Aorta (tissue), 5 donors: ENCODE results near the gene ACBD7. TPM values are rescaled to one million over a fixed set of nuclear protein-coding genes. Genes with fewer than 3 reads are reported as not detected.
A peak's percentile ranks its signal among the peaks of the same experiment; 100 is the strongest.

Experiments
- ATAC-seq: fragments of 200-7000 bp; cut with Tn5 transposase; one replicate; pipeline ENCODE4 v1.9.1; 2022; ENCODE audit warnings: moderate library complexity; ENCODE audit not compliant: low FRiP score
- DNase-seq, 2 donors: peaks; one replicate each; pipeline ENCODE4 v3.0.0-alpha.2; 2020
- H3K27ac ChIP-seq, 2 donors: one replicate each; pipeline ENCODE4 v1.5.1; 2013; ENCODE audit warnings: low read length in 2 of 2, mild to moderate bottlenecking in 2 of 2, moderate library complexity in 2 of 2, control low read depth in 1 of 2, inconsistent platforms in 1 of 2, low read depth in 1 of 2
- H3K27me3 ChIP-seq, 2 donors: one replicate each; pipeline ENCODE4 v1.6.1; 2013; ENCODE audit warnings: control low read depth in 1 of 2, low read length in 1 of 2, mild to moderate bottlenecking in 1 of 2, moderate library complexity in 1 of 2; ENCODE audit not compliant: insufficient read depth in 2 of 2, control insufficient read depth in 1 of 2
- H3K36me3 ChIP-seq, 2 donors: one replicate each; pipeline ENCODE4 v1.6.1; 2013; ENCODE audit warnings: control low read depth in 1 of 2, low read length in 1 of 2, mild to moderate bottlenecking in 1 of 2; ENCODE audit not compliant: insufficient read depth in 2 of 2, control insufficient read depth in 1 of 2
- H3K4me1 ChIP-seq, 2 donors: one replicate each; pipeline ENCODE4 v1.6.1; 2013; ENCODE audit warnings: low read length in 2 of 2, control low read depth in 1 of 2, mild to moderate bottlenecking in 1 of 2, moderate library complexity in 1 of 2; ENCODE audit not compliant: insufficient read depth in 2 of 2, control insufficient read depth in 1 of 2
- H3K4me3 ChIP-seq, 2 donors: one replicate each; pipeline ENCODE4 v1.5.1; 2013; ENCODE audit warnings: low read length in 2 of 2, control low read depth in 1 of 2, mild to moderate bottlenecking in 1 of 2
- H3K9me3 ChIP-seq: one replicate; pipeline ENCODE4 v1.6.1; 2013; ENCODE audit warnings: mild to moderate bottlenecking, low read length; ENCODE audit not compliant: control insufficient read depth
- WGBS, 2 donors: extraction: QIAGEN DNeasy Blood & Tissue Kit; methylation state at CpG; one replicate each; pipeline ENCODE4 v1.1.7; 2013; 5-methylcytosine and 5-hydroxymethylcytosine counted together
- intact Hi-C, 2 donors: fragments of 100-400 bp; cut with DNase I; formaldehyde crosslinking; loops; one replicate each; pipeline versions ENCODE4 v1.14.2 to v1.15.0; 2022
- polyA plus RNA-seq, 2 donors: library from polyadenylated mRNA; stranded (reverse); fragments of 200-250 nt; gene quantifications; one replicate each; pipeline ENCODE4 v1.2.3, GENCODE V29; 2013
- total RNA-seq, 2 donors: library from RNA; stranded (reverse); fragmentation: NEBNext Ultra II Directional; extraction: Animal tissue kit (Norgen Biotek cat#: 25700); gene quantifications; one replicate each; pipeline ENCODE4 v1.2.1, GENCODE V29; 2021
- donor health status: healthy with polysubstance abuse.
- donor health status: Bipolar disorder and iron deficiency.
- donor health status: DM: no; HTN: no; CAD: no.
- donor health status: DM: no; HTN: no; CAD: no.
- donor health status: DM: yes; HTN: yes; CAD: no.

The ACBD7 gene
- total and polyA plus RNA-seq, 4 donors: not detected

DNA sequence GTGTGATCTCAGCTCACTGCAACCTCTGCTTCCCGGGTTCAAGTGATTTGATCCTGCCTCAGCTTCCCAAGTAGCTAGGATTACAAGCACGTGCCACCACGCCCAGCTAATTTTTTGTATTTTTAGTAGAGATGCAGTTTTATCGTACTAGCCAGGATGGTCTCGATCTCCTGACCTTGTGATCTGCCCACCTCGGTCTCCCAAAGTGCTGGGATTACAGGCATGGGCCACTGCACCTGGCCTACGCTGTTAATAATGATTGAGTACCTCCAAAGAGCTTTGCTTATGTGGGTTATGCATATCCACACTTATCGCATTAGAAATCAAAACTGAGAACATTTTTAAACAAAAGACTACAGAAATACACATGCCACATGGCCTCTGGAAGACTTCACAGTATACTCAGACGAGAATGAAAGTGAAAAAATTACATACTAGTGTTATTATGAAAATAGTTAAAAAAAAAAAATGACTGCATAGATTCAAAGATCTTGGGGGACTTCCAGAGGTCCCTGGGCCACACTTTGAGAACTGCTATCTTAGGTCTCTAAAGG lies 34.0 kb upstream of the ACBD7 start:
- H3K4me1 ChIP-seq: no peaks in the 10 kb centered on the region
- H3K27ac ChIP-seq: no peak overlapping the region
- intact Hi-C loops: no loop called here
- no peaks in the 10 kb centered on the region for H3K27me3 ChIP-seq
- H3K36me3 ChIP-seq: peaks cover 1 to 11% of the 10 kb centered on the region in 2 donors
- H3K9me3 ChIP-seq: no peaks in the 10 kb centered on the region
- DNase-seq: no peak
- H3K4me3 ChIP-seq: no peak overlapping the region
- no peak for ATAC-seq
- WGBS, 2 donors: 76 to 80% methylated on average over 9 of the region's 9 CpGs

DNA sequence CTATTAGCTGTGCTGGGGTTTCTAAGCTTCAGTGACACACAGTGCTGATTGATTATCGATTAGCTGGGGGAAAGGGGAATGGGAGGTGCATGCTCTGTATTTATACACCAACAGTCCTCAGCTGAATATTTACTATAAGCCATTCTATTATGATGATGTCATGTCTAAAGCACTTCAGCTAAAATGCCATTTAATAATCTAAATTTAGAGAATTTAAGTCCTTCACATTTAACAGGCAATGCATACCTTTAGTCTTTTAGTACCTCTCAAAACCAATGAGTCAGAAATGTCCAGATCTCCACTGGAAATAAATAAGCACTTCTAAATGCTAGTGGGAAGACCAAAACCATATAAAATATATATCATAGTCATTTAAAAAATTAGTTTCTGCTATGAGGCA lies 33.1 kb upstream of the ACBD7 start:
- Histone ChIP-seq H3K36me3 (peaks cover 1 to 15% of the 10 kb centered on the region in 2 donors), H3K4me1 (no peaks in the 10 kb centered on the region), H3K9me3 (no peaks in the 10 kb centered on the region), H3K27me3 (no peaks in the 10 kb centered on the region), H3K4me3 (no peak overlapping the region), H3K27ac (no peak overlapping the region)
- 80 to 83% methylated on average over 1 of the region's 1 CpG for WGBS, 2 donors
- intact Hi-C loops: no loop called here
- ATAC-seq: no peak
- no peak for DNase-seq

DNA sequence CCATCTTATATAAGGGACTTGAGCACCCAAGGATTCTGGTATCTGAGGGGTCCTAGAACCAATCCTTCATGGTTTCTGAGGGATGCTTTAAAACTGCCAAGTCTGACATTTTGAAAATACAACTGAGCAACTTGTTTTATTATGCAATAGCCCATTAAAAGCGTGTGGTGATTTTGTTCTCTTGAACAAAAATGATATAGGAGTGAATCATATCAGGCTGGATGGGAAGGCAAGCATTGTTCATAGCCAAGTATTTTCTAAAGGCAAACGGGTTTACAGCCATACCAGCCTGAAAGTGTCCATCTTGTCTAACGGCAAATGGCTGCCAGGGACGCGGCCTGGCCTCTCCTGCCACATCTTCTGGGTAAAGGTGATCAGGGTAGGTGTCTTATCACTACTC lies 31.9 kb upstream of the ACBD7 start:
- Histone ChIP-seq H3K9me3 (no peaks in the 10 kb centered on the region), H3K27ac (no peak overlapping the region), H3K36me3 (peaks cover 1 to 15% of the 10 kb centered on the region in 2 donors), H3K4me1 (no peaks in the 10 kb centered on the region), H3K4me3 (no peak overlapping the region), H3K27me3 (no peaks in the 10 kb centered on the region)
- DNase-seq: no peak
- intact Hi-C loops: no loop called here
- WGBS, 2 donors: 92 to 95% methylated on average over 5 of the region's 5 CpGs
- no peak for ATAC-seq

DNA sequence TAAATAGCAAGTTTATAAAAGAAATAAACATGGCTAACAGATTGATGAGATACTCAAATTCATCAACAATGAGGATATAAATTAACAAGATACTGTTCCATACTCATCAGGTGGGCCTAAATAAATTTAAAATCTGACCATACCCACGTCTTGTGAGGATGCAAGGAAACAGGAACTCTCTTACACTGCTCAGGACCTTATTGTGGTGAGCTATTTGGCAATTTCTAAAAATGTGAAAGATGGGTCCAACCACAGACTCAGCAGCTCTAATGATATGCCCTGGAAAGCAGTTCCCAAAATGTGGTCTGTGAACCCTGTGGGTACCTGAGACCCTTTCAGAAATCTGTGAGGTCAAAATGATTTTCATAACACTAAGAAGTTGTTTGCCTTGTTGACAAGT lies 30.0 kb upstream of the ACBD7 start:
- no peaks in the 10 kb centered on the region for H3K9me3 ChIP-seq
- WGBS, 2 donors: 87 to 92% methylated on average over 1 of the region's 1 CpG
- H3K4me3 ChIP-seq: no peak overlapping the region
- no peaks in the 10 kb centered on the region for H3K27me3 ChIP-seq
- H3K36me3 ChIP-seq: peaks cover 0 to 15% of the 10 kb centered on the region in 2 donors
- intact Hi-C loops: no loop called here
- ATAC-seq (no peak), DNase-seq (no peak)
- no peaks in the 10 kb centered on the region for H3K4me1 ChIP-seq
- H3K27ac ChIP-seq: no peak overlapping the region

DNA sequence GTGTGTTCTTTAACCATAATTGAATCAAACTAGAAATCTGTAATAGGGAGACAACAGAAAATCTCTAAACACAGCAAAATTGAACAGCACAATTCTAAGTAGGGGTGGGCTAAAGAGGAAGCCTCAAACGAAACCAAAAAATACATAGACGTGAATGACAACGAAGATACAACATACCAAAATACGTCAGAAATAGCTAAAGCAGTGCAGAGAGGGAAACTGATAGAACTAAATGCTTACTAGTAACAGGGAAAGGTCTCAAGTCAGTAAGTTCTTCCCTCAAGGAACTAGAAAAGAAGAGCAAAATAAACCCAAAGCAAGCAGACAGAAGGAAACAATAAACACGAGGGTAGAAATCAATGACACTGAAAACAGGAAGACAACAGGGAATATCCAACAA lies 27.6 kb upstream of the ACBD7 start:
- Histone ChIP-seq H3K36me3 (peaks cover 0 to 15% of the 10 kb centered on the region in 2 donors), H3K4me1 (no peaks in the 10 kb centered on the region), H3K9me3 (no peaks in the 10 kb centered on the region), H3K27me3 (no peaks in the 10 kb centered on the region), H3K27ac (no peak overlapping the region), H3K4me3 (no peak overlapping the region)
- ATAC-seq (no peak), DNase-seq (no peak)
- 96 to 99% methylated on average over 5 of the region's 5 CpGs for WGBS, 2 donors
- intact Hi-C loops: no loop called here

DNA sequence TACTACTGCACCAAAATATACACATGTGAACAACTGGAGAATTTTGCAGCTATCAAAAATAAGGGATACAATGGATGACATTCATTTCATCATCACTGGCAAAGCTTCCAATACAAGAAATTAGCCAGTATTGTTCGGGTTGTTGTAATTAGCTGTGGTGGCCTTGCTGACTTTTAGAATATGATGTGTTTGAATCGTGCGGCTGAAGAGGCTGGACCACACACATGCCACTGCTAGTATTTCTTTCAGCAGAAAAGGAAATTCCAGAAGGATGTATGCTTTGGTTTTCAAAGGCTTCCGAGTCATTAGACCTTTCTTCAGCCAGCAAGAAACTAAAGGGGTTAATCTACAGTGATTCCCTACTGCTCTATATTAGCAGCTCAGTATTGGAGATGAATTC lies 25.2 kb upstream of the ACBD7 start:
- peaks cover 2 to 6% of the 10 kb centered on the region in 2 donors for H3K36me3 ChIP-seq
- no peaks in the 10 kb centered on the region for H3K9me3 ChIP-seq
- ATAC-seq (no peak), DNase-seq (no peak)
- 77 to 83% methylated on average over 4 of the region's 4 CpGs for WGBS, 2 donors
- intact Hi-C loops: no loop called here
- H3K27ac ChIP-seq: no peak overlapping the region
- H3K4me1 ChIP-seq: no peaks in the 10 kb centered on the region
- no peak overlapping the region for H3K4me3 ChIP-seq
- no peaks in the 10 kb centered on the region for H3K27me3 ChIP-seq

DNA sequence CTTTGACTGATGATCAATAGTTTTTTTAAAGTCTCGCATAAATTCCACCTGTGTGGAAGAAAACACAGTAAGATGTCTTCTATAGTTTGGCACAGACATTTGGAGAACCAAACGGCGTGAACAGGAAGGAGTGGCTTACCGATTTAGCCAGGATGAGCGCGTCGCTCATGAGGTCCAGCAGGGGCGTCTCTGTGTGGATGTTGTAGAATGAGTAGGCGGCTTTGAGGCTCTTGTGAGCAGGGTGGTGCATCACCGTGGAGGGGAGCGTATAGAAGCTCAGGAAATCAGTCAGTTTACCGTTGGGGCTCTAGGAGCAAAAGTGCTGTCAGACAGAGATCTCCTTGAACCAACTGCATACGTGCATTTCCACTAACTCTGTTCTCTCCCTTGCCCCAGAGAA lies 24.1 kb upstream of the ACBD7 start:
- DNase-seq (no peak), ATAC-seq (no peak)
- 92 to 95% methylated on average over 13 of the region's 13 CpGs for WGBS, 2 donors
- H3K9me3 ChIP-seq: no peaks in the 10 kb centered on the region
- no peaks in the 10 kb centered on the region for H3K4me1 ChIP-seq
- no peak overlapping the region for H3K4me3 ChIP-seq
- H3K27me3 ChIP-seq: no peaks in the 10 kb centered on the region
- H3K27ac ChIP-seq: no peak overlapping the region
- H3K36me3 ChIP-seq: peaks cover 2 to 4% of the 10 kb centered on the region in 2 donors
- intact Hi-C loops: no loop called here

DNA sequence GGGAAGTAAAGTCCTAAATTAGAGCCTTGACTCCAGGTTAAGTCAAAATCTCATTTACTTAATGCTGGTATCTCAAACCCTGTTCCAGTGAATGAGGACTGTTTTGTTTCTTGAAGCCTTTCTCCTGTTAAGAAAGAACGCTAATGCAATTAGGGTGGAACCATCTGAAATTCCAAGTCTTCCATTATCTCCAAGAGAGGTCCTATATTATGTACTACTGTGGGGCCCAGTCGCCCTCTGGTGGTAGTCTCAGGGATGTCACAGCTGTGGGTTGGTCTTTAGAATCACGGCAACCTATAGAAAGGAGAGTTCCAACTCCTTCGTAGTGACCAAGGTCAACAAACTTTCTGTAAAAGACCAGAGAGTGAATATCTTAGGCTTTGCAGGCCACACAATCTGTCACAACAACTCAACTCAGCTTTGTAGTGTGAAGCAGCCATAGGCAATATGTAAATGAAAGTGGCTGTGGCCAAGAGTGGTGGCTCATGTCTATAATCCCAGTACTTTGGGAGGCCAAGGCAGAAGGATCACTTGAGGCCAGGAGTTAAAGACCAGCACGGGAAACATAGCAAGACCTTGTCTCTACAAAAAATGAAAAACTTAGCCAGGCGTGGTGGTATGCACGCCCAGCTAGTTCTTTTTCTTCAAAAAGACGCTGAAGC lies 17.9 kb upstream of the ACBD7 start:
- H3K9me3 ChIP-seq: no peaks in the 10 kb centered on the region
- DNase-seq (peak; percentile 71 to 87), ATAC-seq (peak; percentile 87)
- intact Hi-C loops: loop anchor here in 1 of 2 donors (10.0 kb wide), 1 partner anchor 152 kb away; the partner anchor contains the start of genes DCLRE1C and MEIG1
- H3K27ac ChIP-seq: peak overlapping the region in 1 of 2 donors; percentile 17
- 44 to 50% methylated on average over 8 of the region's 8 CpGs for WGBS, 2 donors
- peaks cover 0 to 10% of the 10 kb centered on the region in 2 donors for H3K36me3 ChIP-seq
- H3K4me3 ChIP-seq: no peak overlapping the region
- peaks cover 0 to 3% of the 10 kb centered on the region in 2 donors for H3K4me1 ChIP-seq
- H3K27me3 ChIP-seq: no peaks in the 10 kb centered on the region

DNA sequence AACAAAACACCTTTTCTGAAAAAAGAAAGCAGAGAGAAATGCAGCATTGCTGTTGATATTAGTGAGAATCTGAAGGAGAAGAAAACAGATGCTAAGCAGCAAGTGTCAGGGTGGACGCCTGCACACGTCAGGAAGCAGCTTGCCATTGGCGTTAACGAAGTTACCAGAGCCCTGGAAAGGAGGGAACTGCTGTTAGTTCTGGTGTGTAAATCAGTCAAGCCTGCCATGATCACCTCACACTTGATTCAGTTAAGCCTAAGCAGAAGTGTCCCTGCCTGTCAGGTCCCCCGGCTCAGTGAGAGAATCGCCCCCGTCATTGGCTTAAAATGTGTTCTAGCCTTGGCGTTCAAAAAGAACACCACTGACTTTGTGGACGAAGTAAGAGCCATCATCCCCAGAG lies 14.9 kb upstream of the ACBD7 start:
- peaks cover 0 to 3% of the 10 kb centered on the region in 2 donors for H3K4me1 ChIP-seq
- WGBS, 2 donors: 65 to 83% methylated on average over 9 of the region's 9 CpGs
- no peak for ATAC-seq
- intact Hi-C loops: loop anchor here in 1 of 2 donors (10.0 kb wide), 1 partner anchor 149 kb away; the partner anchor contains the start of genes DCLRE1C and MEIG1
- H3K4me3 ChIP-seq: no peak overlapping the region
- peaks cover 0 to 9% of the 10 kb centered on the region in 2 donors for H3K36me3 ChIP-seq
- DNase-seq: no peak
- no peaks in the 10 kb centered on the region for H3K27me3 ChIP-seq
- no peaks in the 10 kb centered on the region for H3K9me3 ChIP-seq
- no peak overlapping the region for H3K27ac ChIP-seq
